ENCODE results near the gene OXCT1.

GRCh38 chr5:41815663-41816229 lies 54.5 kb downstream of the OXCT1 start:
- no peak for TF ChIP-seq POLR2A (IDR thresholded peaks at IDR 0.05; ENCODE audit: control extremely low read depth in 1 of 2, low read depth in 2 of 2, low read length in 2 of 2)
- no peak for TF ChIP-seq CHD1 (IDR thresholded peaks at IDR 0.05; ENCODE audit: low read depth, low read length)
- no peak for TF ChIP-seq TBP (IDR thresholded peaks at IDR 0.05; ENCODE audit: low read depth, low read length)
- TF ChIP-seq, protein P1, sequence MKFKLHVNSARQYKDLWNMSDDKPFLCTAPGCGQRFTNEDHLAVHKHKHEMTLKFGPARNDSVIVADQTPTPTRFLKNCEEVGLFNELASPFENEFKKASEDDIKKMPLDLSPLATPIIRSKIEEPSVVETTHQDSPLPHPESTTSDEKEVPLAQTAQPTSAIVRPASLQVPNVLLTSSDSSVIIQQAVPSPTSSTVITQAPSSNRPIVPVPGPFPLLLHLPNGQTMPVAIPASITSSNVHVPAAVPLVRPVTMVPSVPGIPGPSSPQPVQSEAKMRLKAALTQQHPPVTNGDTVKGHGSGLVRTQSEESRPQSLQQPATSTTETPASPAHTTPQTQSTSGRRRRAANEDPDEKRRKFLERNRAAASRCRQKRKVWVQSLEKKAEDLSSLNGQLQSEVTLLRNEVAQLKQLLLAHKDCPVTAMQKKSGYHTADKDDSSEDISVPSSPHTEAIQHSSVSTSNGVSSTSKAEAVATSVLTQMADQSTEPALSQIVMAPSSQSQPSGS (IDR thresholded peaks at IDR 0.05; ENCODE audit: low read length), result no peak
- no peak for TF ChIP-seq CTCF (IDR thresholded peaks at IDR 0.05; ENCODE audit: control extremely low read depth in 1 of 3, insufficient read depth in 1 of 3, low read depth in 1 of 3, low read length in 3 of 3)
- TF ChIP-seq, protein P2, sequence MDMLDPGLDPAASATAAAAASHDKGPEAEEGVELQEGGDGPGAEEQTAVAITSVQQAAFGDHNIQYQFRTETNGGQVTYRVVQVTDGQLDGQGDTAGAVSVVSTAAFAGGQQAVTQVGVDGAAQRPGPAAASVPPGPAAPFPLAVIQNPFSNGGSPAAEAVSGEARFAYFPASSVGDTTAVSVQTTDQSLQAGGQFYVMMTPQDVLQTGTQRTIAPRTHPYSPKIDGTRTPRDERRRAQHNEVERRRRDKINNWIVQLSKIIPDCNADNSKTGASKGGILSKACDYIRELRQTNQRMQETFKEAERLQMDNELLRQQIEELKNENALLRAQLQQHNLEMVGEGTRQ (IDR thresholded peaks at IDR 0.05; ENCODE audit: low read length), result no peak
- TF ChIP-seq PHF8 (conservative IDR thresholded peaks at IDR 0.05; ENCODE audit: low read depth, low read length), result no peak

Measured in H1 (cell line).